ENCODE results near the gene TUBG1. TPM values are rescaled to one million over a fixed set of nuclear protein-coding genes. Genes with fewer than 3 reads are reported as not detected.

Gene TUBG1
- total and polyA plus RNA-seq, 2 of the 8 experiments (the other 6 are each of a cell fraction or from before 2014, with no cell fraction given), result 109 to 208 TPM

- TF ChIP-seq SIX5 (IDR thresholded peaks at IDR 0.05; ENCODE audit: low read depth, low read length) (no peak), ATF3 (IDR thresholded peaks at IDR 0.05; ENCODE audit: insufficient read depth, low read depth, low read length) (no peak), SIN3A (conservative IDR thresholded peaks at IDR 0.05 in 1 of 2, IDR thresholded peaks at IDR 0.05 in 1 of 2; ENCODE audit: low read depth in 1 of 2, low read length in 2 of 2) (no peak), HDAC2 (IDR thresholded peaks at IDR 0.05; ENCODE audit: borderline replicate concordance in 1 of 2, low read depth in 2 of 2, low read length in 2 of 2) (no peak)
Measured at GRCh38 chr17:42563143-42563509, 46.4 kb upstream of the TUBG1 start (continued).

Data from H1 (cell line).